CD14-positive monocyte (primary cell): ENCODE measurements around the gene G3BP2. TPM values are rescaled to one million over a fixed set of nuclear protein-coding genes. Genes with fewer than 3 reads are reported as not detected.

Source experiments
- DNase-seq, 3 donors: peaks; one replicate each; pipeline ENCODE4 v3.0.0-alpha.2; 2011 to 2022
- H2AFZ ChIP-seq: 2 replicates; pipeline ENCODE4 v1.6.0; 2012; ENCODE audit warnings: mild to moderate bottlenecking, low read depth, low read length, inconsistent platforms; ENCODE audit not compliant: insufficient read depth, poor library complexity, severe bottlenecking
- H3K27ac ChIP-seq, 2 donors: 1 replicate in 1 of 2; 2 replicates in 1 of 2; pipeline ENCODE4 v1.5.1; 2012 to 2013; ENCODE audit warnings: low read length in 2 of 2, control low read depth in 1 of 2, inconsistent platforms in 1 of 2, low read depth in 1 of 2, mild to moderate bottlenecking in 1 of 2
- H3K27me3 ChIP-seq, 2 donors: one replicate each; pipeline versions ENCODE4 v1.6.0 to v1.6.1; 2011 to 2013; ENCODE audit warnings: low read length in 2 of 2; ENCODE audit not compliant: control insufficient read depth in 2 of 2, insufficient read depth in 2 of 2
- H3K36me3 ChIP-seq, 2 donors: replicated peaks in 1 of 2; 1 replicate in 1 of 2; 2 replicates in 1 of 2; pipeline versions ENCODE4 v1.5.1 to v1.6.1; 2012 to 2013; ENCODE audit warnings: low read length in 2 of 2, control low read depth in 1 of 2, inconsistent platforms in 1 of 2, mild to moderate bottlenecking in 1 of 2; ENCODE audit not compliant: insufficient read depth in 2 of 2, control insufficient read depth in 1 of 2
- H3K4me1 ChIP-seq, 2 donors: 1 replicate in 1 of 2; 2 replicates in 1 of 2; pipeline versions ENCODE4 v1.5.1 to v1.6.1; 2012 to 2013; ENCODE audit warnings: low read length in 2 of 2, control low read depth in 1 of 2, inconsistent platforms in 1 of 2, mild to moderate bottlenecking in 1 of 2, moderate library complexity in 1 of 2; ENCODE audit not compliant: insufficient read depth in 2 of 2, control insufficient read depth in 1 of 2
- H3K4me2 ChIP-seq: replicated peaks from 2 replicates; pipeline ENCODE3; 2012; ENCODE audit warnings: low read length, moderate library complexity, mild to moderate bottlenecking; ENCODE audit not compliant: poor library complexity, severe bottlenecking; ENCODE audit errors: extremely low read depth
- H3K4me3 ChIP-seq, 3 experiments: fragments of 200-600 bp in 1 of 3; sonication (generic) in 1 of 3; replicated peaks in 1 of 3; 1 replicate in 2 of 3; 2 replicates in 1 of 3; pipeline ENCODE4 v1.5.1; 2011 to 2013; ENCODE audit warnings: low read length in 3 of 3, mild to moderate bottlenecking in 3 of 3, control low read depth in 2 of 3, low read depth in 2 of 3, inconsistent platforms in 1 of 3, moderate library complexity in 1 of 3
- H3K79me2 ChIP-seq: 2 replicates; pipeline ENCODE4 v1.6.0; 2012; ENCODE audit warnings: mild to moderate bottlenecking, control low read depth, inconsistent platforms, low read length, moderate library complexity; ENCODE audit not compliant: insufficient read depth
- H3K9ac ChIP-seq: 2 replicates; pipeline ENCODE4 v1.6.0; 2017; ENCODE audit warnings: low read length, mild to moderate bottlenecking; ENCODE audit not compliant: insufficient read depth, poor library complexity, severe bottlenecking
- H3K9me3 ChIP-seq, 2 donors: replicated peaks in 1 of 2; 1 replicate in 1 of 2; 2 replicates in 1 of 2; pipeline versions ENCODE4 v1.5.1 to v1.6.1; 2012 to 2013; ENCODE audit warnings: low read length in 2 of 2, control low read depth in 1 of 2; ENCODE audit not compliant: control insufficient read depth in 1 of 2, insufficient read depth in 1 of 2
- H4K20me1 ChIP-seq: 2 replicates; pipeline ENCODE4 v1.6.0; 2012; ENCODE audit warnings: mild to moderate bottlenecking, low read length, control low read depth, moderate library complexity; ENCODE audit not compliant: insufficient read depth
- H3K27ac Mint-ChIP-seq, 7 donors: one replicate each; pipeline ENCODE4 v1.8.0; 2020; ENCODE audit warnings: mild to moderate bottlenecking in 7 of 7, mixed read lengths in 7 of 7, moderate library complexity in 6 of 7, inconsistent platforms in 2 of 7
- H3K27me3 Mint-ChIP-seq, 3 donors: one replicate each; pipeline ENCODE4 v1.8.0; 2021 to 2022; ENCODE audit warnings: low read depth in 3 of 3, mild to moderate bottlenecking in 3 of 3, mixed read lengths in 3 of 3, moderate library complexity in 3 of 3, inconsistent platforms in 1 of 3
- H3K36me3 Mint-ChIP-seq, 2 donors: one replicate each; pipeline ENCODE4 v1.8.0; 2020; ENCODE audit warnings: mixed read lengths in 2 of 2, inconsistent platforms in 1 of 2, mild to moderate bottlenecking in 1 of 2
- H3K4me1 Mint-ChIP-seq: one replicate; pipeline ENCODE4 v1.8.0; 2020; ENCODE audit warnings: mild to moderate bottlenecking, mixed read lengths
- H3K4me3 Mint-ChIP-seq, 2 donors: one replicate each; pipeline ENCODE4 v1.8.0; 2020; ENCODE audit warnings: mild to moderate bottlenecking in 2 of 2, mixed read lengths in 2 of 2, moderate library complexity in 1 of 2
- H3K9me3 Mint-ChIP-seq, 7 donors: one replicate each; pipeline ENCODE4 v1.8.0; 2020 to 2022; ENCODE audit warnings: mixed read lengths in 7 of 7, mild to moderate bottlenecking in 6 of 7, moderate library complexity in 6 of 7, inconsistent platforms in 2 of 7
- CTCF ChIP-seq: fragments of 200-600 bp; IDR thresholded peaks from one replicate; pipeline ENCODE4 v1.8.0; 2022; ENCODE audit warnings: antibody characterized with exemption, mild to moderate bottlenecking
- WGBS: methylation state at CpG from one replicate; pipeline ENCODE4 v1.1.5; 2013; ENCODE audit warnings: missing lambda C conversion rate; ENCODE audit not compliant: insufficient coverage; 5-methylcytosine and 5-hydroxymethylcytosine counted together
- intact Hi-C, 2 donors: fragments of 100-400 bp; cut with micrococcal nuclease; formaldehyde crosslinking; loops; one replicate each; pipeline versions ENCODE4 v1.15.0 to v1.15.1; 2023
- polyA plus RNA-seq, 3 donors: library from polyadenylated mRNA; depleted of rRNA in 1 of 3; unstranded in 2 of 3; stranded (reverse) in 1 of 3; fragments of 300-500 nt in 2 of 3; fragments of >200 nt in 1 of 3; fragmentation: Illumina TruSeq in 2 of 3; gene quantifications; 1 replicate in 2 of 3; 2 replicates in 1 of 3; pipeline ENCODE4 v1.2.3, GENCODE V29; 2012 to 2021
- small RNA-seq: library from RNA; depleted of rRNA; stranded (forward); fragments of <200 nt; gene quantifications from one replicate; pipeline ENCODE3, GENCODE V24; 2012; ENCODE audit warnings: low read depth; ENCODE audit not compliant: insufficient read length

Gene G3BP2
- polyA plus RNA-seq, 3 donors: 32.5 to 92.3 (median 74.2) TPM

- Histone ChIP-seq H2AFZ (no peak overlapping the region), H3K4me2 (no peak overlapping the region), H3K9me3 (no peaks in the 10 kb centered on the region), H3K9ac (no peak overlapping the region), H3K4me1 (peaks cover 2 to 6% of the 10 kb centered on the region in 2 donors), H3K27ac (no peak overlapping the region), H4K20me1 (no peaks in the 10 kb centered on the region), H3K36me3 (no peaks in the 10 kb centered on the region), H3K79me2 (no peaks in the 10 kb centered on the region), H3K27me3 (no peaks in the 10 kb centered on the region), H3K4me3 (no peak overlapping the region)
- Mint-ChIP-seq H3K9me3 (no peaks in the 10 kb centered on the region), H3K27ac (no peak overlapping the region), H3K4me3 (no peak overlapping the region), H3K27me3 (peaks cover 1 to 3% (median 2%) of the 10 kb centered on the region in 3 donors), H3K36me3 (no peaks in the 10 kb centered on the region), H3K4me1 (peaks cover 3% of the 10 kb centered on the region)
- WGBS: no CpG with 5 or more reads among the region's 3 CpGs
- intact Hi-C loops: no loop called here
- DNase-seq: no peak
- TF ChIP-seq CTCF: no peak
Observed at GRCh38 chr4:75596061-75596460, 77.2 kb downstream of the G3BP2 start.

GRCh38 chr4:75593393-75593792 lies 79.8 kb downstream of the G3BP2 start:
- H3K27me3 Mint-ChIP-seq: peaks cover 0 to 2% (median 1%) of the 10 kb centered on the region in 3 donors
- no CpG with 5 or more reads among the region's 1 CpG for WGBS
- no peaks in the 10 kb centered on the region for H3K9me3 Mint-ChIP-seq
- no peak overlapping the region for H3K27ac Mint-ChIP-seq
- intact Hi-C loops: no loop called here
- Histone ChIP-seq H3K9ac (no peak overlapping the region), H4K20me1 (no peaks in the 10 kb centered on the region), H2AFZ (no peak overlapping the region), H3K79me2 (no peaks in the 10 kb centered on the region), H3K27me3 (no peaks in the 10 kb centered on the region), H3K9me3 (no peaks in the 10 kb centered on the region), H3K4me3 (no peak overlapping the region), H3K36me3 (no peaks in the 10 kb centered on the region), H3K27ac (no peak overlapping the region), H3K4me2 (no peak overlapping the region), H3K4me1 (peaks cover 2% of the 10 kb centered on the region in 2 donors)
- DNase-seq: no peak
- TF ChIP-seq CTCF: no peak
- H3K36me3 Mint-ChIP-seq: no peaks in the 10 kb centered on the region
- H3K4me3 Mint-ChIP-seq: no peak overlapping the region
- peaks cover 2% of the 10 kb centered on the region for H3K4me1 Mint-ChIP-seq

Small RNAs within 50 kb of the gene (small RNA-seq; reads per million reads assigned to genes)
- not detected for gene RF00019

Other genes with a start within 250 kb of the G3BP2 start
- 10 to 100 TPM; 22.5 to 44.1 (median 23.0) TPM for gene RCHY1, start 159.0 kb downstream of the G3BP2 start, polyA plus RNA-seq
- gene THAP6, start 158.9 kb downstream of the G3BP2 start, polyA plus RNA-seq: 1 to 10 TPM; 2.3 to 6.1 (median 5.6) TPM
- gene ODAPH, start 117.3 kb downstream of the G3BP2 start, polyA plus RNA-seq: not detected
- gene CDKL2, start 42.9 kb downstream of the G3BP2 start, polyA plus RNA-seq: not detected
- 10 to 100 TPM; 15.4 to 26.9 (median 17.5) TPM for gene USO1, start 51.2 kb upstream of the G3BP2 start, polyA plus RNA-seq
- under 1 TPM in 1 of 3 donors, not detected in 2; 0.25 TPM for gene PPEF2, start 229.0 kb upstream of the G3BP2 start, polyA plus RNA-seq